Measurements from ENCODE around the gene IGDCC3.

The IGDCC3 gene

GRCh38 chr15:65377976-65378366, at the start of gene IGDCC3:
Gene IGDCC3, minus strand, starts transcription at chr15:65378002. Its CDS starts 214 bp downstream, at chr15:65377788.
- no peak for DNase-seq (ENCODE audit: low read depth)

- no peak for DNase-seq (ENCODE audit: low read depth)
Measured at GRCh38 chr15:65426216-65426853, 48.5 kb upstream of the IGDCC3 start.

- no peak for DNase-seq (ENCODE audit: low read depth)
Measured at GRCh38 chr15:65424683-65425082, 46.9 kb upstream of the IGDCC3 start.

DNA sequence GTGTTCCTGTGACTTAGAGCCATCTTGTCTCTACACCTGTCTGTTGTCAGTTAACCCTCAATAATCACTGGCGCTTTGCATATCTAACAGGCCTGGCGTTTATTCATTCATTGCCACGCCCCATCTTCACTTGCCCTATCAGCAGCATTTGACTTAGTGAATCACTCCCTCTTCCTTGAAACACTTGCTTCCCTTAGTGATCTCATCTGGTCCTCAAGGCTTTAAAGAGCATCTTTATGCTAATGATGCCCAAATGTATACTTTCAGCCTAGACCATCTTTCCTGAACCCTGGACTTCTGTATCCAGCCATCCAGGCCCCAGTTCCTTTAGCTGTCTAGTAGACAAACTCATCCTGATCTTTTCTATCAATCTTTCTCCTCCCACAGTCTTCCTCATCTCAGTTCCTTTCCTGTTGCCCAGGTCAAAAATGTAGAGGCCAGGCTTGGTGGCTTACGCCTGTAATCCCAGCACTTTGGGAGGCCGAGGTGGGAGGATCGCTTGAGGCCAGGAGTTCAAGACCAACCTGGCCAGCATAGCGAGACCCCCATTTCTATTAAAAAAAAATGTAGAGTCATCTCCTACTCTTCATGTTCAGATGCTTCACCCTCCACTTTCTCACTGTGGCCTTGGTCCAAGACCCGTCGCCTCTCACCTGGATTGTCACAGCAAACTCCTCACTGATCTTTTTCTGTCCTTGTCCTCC, 46.3 kb upstream of the IGDCC3 start:
- DNase-seq (ENCODE audit: low read depth), result peak; percentile 36

DNA sequence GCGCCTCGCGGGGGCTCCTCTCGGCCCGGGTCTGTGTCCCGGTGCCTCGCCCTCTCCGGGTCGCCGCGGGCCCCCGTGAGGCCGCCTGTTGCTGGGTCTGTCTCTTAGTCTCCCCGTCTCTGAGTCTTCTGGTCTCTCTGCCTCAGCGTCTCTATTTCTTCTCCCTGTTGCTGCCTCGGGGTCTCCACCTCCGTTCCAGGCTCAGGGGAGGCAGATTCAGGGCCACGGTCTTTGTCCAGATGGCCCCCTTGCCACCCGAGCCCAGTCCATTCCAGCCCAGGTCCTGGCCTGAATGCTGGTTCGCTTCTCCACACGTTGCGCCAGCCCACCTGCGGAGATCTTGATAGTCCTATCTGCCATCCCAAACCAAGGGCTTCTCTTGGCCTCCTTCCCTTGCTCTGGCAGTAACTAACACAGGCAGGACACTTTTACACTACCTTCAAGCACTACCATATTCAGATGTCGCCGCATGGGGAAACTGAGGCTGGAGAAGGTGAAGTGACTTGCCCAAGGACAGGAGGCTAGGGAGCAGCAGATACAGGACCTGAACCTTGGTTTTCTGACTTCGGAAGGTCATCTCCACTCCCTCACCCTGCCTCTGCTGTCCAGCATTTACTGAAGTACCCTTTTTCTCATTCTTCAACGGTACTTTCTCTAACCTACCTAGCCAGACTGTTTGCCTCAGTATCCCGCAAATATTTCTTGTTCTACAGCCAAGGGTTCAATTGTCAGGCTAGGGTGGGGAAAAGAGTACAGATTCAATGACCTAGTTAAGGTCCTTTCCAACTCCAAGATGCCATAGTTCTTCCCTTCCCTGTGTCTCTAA, 45.6 kb upstream of the IGDCC3 start:
- no peak for DNase-seq (ENCODE audit: low read depth)

DNA sequence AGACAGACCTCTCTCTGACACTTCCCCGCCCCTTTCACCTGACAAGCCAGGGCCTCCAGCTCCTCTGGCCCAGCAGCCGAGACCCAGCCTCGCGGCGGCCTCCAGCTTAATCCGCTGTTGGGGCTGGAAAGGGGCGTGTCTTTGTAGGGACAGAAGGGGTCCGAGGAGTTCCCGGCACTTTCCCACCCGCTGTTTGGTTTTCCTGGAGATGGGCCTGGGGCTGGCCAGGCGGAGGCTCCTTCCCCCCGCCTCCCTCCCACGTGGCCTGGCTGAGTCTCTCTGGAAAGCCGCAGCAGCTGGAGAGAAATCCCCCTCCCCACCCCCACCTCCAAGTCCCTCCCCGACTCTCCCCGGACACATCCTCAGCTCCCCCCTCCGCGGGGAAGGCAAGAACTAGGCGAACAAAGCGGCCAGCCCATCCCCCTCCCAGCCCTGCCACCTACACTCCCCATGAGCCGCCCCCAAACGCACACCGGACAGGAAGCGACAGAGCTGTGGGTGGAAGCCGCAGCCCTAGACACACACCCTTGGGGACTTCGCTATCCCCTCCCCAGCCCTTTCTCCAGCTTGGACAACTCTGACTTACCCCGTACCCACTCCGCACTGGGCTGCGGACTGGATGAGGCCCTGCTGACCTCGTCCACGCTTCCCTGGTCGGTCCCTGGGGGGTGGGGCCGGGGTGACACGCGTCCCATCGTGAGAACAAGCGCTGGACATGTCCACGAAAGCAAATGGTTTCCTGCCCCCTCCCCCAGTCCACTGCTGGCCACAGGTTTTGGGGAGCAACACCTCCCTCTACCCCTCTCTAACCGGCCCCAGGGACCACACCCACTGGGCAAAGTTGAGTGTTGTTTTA, 43.8 kb upstream of the IGDCC3 start:
- DNase-seq (ENCODE audit: low read depth), result peak; percentile 43

- DNase-seq (ENCODE audit: low read depth), result no peak
Measured at GRCh38 chr15:65420975-65421359, 43.2 kb upstream of the IGDCC3 start.

- DNase-seq (ENCODE audit: low read depth), result no peak
Measured at GRCh38 chr15:65418596-65418995, 40.8 kb upstream of the IGDCC3 start.

- DNase-seq (ENCODE audit: low read depth), result peak; percentile 30
Measured at GRCh38 chr15:65416845-65417416, 39.1 kb upstream of the IGDCC3 start.

GRCh38 chr15:65414841-65415621, 37.2 kb upstream of the IGDCC3 start:
- DNase-seq (ENCODE audit: low read depth), result peak; percentile 40

- no peak for DNase-seq (ENCODE audit: low read depth)
Measured at GRCh38 chr15:65413760-65414144, 36.0 kb upstream of the IGDCC3 start.

GRCh38 chr15:65413051-65413759, 35.4 kb upstream of the IGDCC3 start:
- no peak for DNase-seq (ENCODE audit: low read depth)

DNA sequence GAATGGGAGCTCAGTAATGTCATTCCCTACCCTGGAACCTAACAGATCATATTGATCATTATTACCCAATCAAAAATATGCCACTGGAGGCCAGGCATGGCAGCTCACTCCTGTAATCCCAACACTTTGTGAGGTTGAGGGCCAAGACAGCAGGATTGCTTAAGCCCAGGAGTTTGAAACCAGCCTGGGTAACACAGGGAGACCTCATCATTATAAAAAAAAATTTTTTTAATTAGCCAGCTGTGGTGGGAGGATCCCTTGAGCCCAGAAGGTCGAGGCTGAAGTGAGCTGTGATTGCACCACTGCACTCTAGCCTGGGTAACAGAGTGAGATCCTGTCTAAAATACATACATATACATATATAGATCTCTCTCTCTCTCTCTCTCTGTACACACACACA, 34.8 kb upstream of the IGDCC3 start:
- DNase-seq (ENCODE audit: low read depth), result no peak

DNA sequence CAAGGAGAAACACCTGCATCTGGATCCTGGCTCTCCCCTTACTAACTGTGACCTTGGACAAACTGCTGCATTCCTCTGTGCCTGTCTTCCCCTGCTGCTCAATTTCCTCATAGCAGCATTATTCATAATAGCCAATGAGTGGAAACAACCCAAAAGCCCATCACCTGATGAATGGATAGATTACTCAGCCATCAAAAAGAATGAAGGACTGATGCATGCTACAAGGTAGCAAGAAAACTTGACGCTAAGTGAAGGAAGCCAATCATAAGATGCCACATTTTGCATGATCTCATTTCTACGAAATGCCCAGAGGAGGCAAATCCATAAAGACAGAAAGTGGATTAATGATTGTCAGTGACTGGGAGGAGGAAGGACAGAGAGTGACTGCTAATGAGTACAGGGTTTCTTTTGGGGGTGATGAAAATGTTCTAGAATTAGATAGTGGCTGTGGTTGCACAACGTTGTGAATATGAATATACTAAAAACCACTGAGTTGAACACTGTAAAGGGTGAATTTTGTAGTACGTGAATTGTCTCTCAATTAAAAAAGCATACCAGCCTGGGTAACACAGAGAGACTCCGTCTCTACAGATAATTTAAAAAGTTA, 33.8 kb upstream of the IGDCC3 start:
- DNase-seq (ENCODE audit: low read depth), result no peak

DNA sequence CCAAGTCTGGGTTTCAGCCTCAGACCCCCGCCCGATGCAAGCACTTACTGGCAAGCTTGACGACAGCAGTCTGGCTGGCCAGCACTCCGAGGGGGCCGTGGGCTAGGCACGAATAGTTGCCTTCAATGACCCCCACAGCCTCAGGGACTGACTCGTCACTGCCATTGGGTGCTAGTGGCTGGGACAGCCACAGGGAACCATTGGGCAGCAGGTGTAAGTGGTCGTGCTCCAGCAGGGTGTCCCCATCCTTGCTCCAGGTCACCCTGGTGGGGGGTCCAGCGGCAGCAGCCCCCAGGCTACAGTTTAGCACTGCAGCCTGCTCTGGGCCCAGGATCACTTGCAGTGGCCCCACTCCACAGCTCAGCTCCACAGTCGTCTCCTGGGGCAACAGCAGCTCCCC, 33.2 kb upstream of the IGDCC3 start:
- DNase-seq (ENCODE audit: low read depth), result no peak

DNA sequence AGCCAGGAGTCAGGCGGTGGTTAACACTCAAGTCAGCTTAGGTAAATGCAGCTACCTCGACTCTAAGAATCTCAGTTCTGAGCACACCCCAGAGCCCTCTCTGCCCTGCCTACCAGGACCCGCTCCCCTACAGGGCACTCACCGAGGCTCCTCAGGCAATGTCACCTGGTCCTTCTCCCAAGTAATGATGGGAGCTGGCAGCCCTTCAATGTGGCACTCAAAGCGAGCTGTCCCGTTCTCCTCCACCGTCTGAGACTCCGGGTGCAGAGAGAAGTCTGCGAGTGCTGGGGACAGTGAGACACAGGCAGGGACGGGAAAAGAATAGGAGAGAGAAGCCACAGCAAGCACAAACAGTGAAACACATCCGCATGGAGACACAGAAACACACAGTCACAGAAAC, 32.2 kb upstream of the IGDCC3 start:
- DNase-seq (ENCODE audit: low read depth), result no peak

DNA sequence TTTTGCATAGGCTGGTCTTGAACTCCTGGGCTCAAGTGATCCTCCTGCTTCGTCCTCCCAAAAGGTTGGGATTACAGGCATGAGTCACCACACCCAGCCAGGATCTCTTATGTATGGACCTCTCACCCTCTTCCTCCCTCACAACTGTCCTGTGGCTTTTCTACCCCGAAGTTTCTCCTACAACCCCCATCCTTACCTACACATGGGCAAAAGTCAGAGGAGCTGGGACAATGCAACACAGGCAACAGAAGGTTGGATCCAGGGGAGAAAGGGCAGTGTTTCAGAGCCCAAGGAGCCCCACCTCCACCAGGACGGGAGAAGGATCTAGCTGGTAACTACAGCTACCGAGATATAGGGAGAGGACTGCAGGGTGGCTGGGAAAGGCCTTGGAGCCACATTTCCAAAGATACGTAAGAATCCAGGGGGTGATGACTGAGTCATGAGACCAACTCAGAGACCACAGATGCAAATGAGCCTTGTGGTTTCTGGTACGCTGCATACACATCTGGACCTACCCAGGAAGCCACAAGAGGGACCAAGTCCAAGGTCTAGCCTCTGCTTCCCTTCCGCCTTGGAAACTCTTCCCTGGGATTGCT, 31.3 kb upstream of the IGDCC3 start:
- peak; percentile 95 for DNase-seq (ENCODE audit: low read depth)

GRCh38 chr15:65408324-65409035, 30.7 kb upstream of the IGDCC3 start:
- DNase-seq (ENCODE audit: low read depth), result peak; percentile 40
